SH-SY5Y (cell line): ENCODE results near the gene TRIM71.

Experiments
- GATA2 ChIP-seq: IDR thresholded peaks from 2 replicates; pipeline ENCODE4 v1.6.1; 2011; ENCODE audit warnings: mild to moderate bottlenecking, low read depth, low read length
- GATA3 ChIP-seq: IDR thresholded peaks from 2 replicates; pipeline ENCODE4 v1.6.1; 2011; ENCODE audit warnings: low read depth, mild to moderate bottlenecking, low read length, moderate library complexity

DNA sequence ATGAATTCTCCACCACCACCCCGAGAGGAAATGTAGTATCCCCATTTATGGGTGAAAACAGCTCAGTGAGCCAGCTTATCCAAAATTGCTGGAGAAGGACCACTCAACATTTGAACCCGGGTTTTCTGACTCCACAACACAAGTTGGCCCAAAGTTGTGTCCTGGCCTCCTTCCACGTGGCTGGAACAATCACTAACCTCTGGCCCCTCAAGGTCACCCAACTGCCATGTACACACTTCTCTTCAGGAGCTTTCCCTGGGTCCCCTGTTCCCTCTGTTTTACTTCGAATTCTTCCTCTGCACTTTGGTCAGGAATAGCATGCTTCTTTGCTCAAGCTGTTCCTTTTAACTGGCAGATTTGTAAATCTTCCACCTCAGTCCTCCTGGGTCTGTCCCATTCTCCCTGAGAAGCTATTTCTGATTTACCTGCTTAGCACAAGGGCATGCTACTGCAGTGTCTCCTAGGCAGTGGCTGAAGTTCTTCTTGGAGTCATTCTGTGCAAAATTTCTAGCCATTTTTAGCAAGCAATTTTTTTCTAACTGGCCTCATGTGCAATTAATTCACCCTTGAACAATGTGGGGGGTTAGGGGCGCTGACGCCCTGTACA, 39.2 kb downstream of the TRIM71 start:
- TF ChIP-seq GATA3 (no peak), GATA2 (no peak)
